A172 (cell line): ENCODE measurements around the gene CLDN8. TPM values are rescaled to one million over a fixed set of nuclear protein-coding genes. Genes with fewer than 3 reads are reported as not detected.

Experiments used
- DNase-seq: peaks from one replicate; pipeline ENCODE4 v3.0.0-alpha.2; 2015; ENCODE audit warnings: low spot score
- total RNA-seq: library from RNA; depleted of rRNA; stranded (reverse); fragments of >200 nt; shearing (Covaris generic); gene quantifications from 2 replicates; pipeline ENCODE4 v1.2.3, GENCODE V29; 2014; rRNA removed

Gene CLDN8
- total RNA-seq, 1 experiment from 2014 or later = not detected

- peak; percentile 89 for DNase-seq
Observed at GRCh38 chr21:30206551-30207251, 9.2 kb downstream of the CLDN8 start.

- DNase-seq = no peak
Observed at GRCh38 chr21:30200000-30200399, 15.9 kb downstream of the CLDN8 start.

DNA sequence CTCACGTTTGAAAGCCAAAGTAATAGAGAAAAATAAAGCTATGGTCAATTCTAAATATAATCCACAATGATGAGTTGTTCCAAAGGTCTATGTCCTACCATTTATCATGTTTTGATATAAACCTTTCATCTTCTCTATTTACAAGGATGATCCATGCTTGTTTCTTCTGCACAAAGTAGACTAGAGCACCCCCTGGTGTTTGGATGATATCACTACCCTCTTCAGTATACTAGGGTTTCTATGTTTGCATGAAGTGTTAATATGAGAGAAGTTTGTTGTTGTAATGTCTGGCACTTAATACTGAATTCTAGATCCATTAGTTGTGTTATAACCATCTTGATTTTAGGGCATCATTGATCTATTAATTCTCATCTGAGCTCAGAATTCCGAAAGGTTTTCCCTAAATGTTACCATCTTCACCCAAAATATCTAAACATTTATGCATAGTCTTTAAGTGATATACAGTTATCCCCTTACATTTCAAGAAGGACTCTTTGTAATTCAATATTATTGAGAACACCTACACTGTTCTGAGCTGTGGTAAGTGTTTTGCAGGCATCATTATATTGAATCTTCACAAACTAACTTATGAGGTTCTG, 21.1 kb downstream of the CLDN8 start:
- DNase-seq = peak; percentile 56

DNA sequence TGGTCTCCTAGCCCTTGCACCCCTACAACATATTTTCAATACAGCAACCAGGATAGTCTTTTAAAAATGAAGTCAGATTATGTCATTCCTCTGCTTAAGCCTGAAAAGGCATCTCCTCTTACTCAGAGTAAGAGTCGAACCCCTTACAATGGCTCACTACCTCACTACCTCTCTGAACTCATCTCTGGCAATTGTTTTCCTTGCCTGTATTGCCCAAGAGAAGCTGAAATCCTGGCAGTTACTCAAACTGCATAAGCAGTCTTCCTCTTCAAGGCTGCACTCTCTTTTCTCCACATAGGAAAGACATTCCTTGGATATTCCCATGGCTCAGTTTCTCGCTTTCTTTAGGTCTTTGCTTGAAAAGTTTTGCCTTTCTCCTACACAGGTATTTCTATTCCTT, 22.7 kb downstream of the CLDN8 start:
- DNase-seq = no peak

GRCh38 chr21:30190554-30190953, 25.3 kb downstream of the CLDN8 start:
- DNase-seq = no peak

DNA sequence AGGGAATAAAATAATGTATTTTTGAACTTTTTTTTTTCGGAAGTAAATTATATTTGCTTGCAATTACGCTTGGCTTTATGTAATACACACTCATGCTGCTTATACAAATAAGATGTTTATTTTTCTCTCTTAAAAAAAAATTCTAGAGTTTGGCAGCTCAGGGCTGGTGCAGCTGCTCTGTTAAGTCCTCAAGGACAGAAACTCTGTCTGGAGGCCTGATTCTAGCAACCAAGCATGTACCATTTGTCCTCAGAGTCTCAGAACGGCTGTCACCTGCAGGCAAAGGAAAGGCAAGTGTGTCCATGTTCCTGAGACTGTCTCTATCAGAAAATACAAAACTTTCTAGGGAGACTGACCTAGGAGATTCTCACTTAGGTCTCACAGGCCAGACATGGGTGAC, 26.1 kb downstream of the CLDN8 start:
- no peak for DNase-seq

GRCh38 chr21:30186242-30186641, 29.7 kb downstream of the CLDN8 start:
- DNase-seq = no peak

DNA sequence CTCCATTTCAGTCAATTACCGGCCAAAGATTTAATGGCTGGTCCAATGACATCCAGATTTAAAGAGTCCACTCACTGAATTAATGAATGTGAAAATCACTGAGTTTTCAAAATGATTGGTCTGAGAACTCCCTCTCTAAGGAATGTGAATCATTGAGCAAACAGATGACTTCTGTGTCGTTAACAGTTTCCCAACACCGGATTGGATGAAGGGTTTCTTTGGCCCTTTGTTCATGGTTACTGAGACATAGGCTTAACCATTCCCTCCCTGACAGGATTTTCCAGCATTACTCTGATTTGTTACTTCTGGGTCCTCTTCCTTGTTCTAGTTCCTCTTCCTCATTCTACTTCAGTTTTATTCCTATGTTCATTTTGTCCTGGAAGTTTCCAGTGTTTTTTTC, 47.8 kb downstream of the CLDN8 start:
- no peak for DNase-seq

GRCh38 chr21:30166705-30167104, 49.2 kb downstream of the CLDN8 start, which contains the start of gene CLDN17:
TSS of gene CLDN17 (minus strand) at chr21:30166805. CDS start at chr21:30166617, 188 bp downstream.
- DNase-seq = no peak

GRCh38 chr21:30166171-30166570, 49.7 kb downstream of the CLDN8 start:
- DNase-seq = no peak

GRCh38 chr21:30164796-30165195, 51.1 kb downstream of the CLDN8 start:
- DNase-seq = no peak

Other genes starting within 250 kb of the CLDN8 start
- not detected in 2 replicates for gene CLDN17, start 49.3 kb downstream of the CLDN8 start, total RNA-seq
- not detected in 2 replicates for gene KRTAP24-1, start 66.9 kb upstream of the CLDN8 start, total RNA-seq
- not detected in 2 replicates for gene KRTAP25-1, start 73.4 kb upstream of the CLDN8 start, total RNA-seq
- not detected in 2 replicates for gene KRTAP26-1, start 104.2 kb upstream of the CLDN8 start, total RNA-seq
- gene KRTAP27-1, start 121.6 kb upstream of the CLDN8 start, total RNA-seq = not detected in 2 replicates
- gene KRTAP23-1, start 132.5 kb upstream of the CLDN8 start, total RNA-seq = not detected in 2 replicates
- gene KRTAP13-2, start 156.2 kb upstream of the CLDN8 start, total RNA-seq = not detected in 2 replicates
- not detected in 2 replicates for gene KRTAP13-1, start 179.9 kb upstream of the CLDN8 start, total RNA-seq
- not detected in 2 replicates for gene KRTAP13-3, start 209.8 kb upstream of the CLDN8 start, total RNA-seq
- not detected in 2 replicates for gene KRTAP13-4, start 214.1 kb upstream of the CLDN8 start, total RNA-seq
- not detected in 2 replicates for gene KRTAP15-1, start 224.2 kb upstream of the CLDN8 start, total RNA-seq